Erythroblast (primary cell): ENCODE measurements around the gene SPATA20.

Experiments
- GATA1 ChIP-seq: IDR thresholded peaks from 2 replicates; pipeline ENCODE4 v1.6.1; 2011; ENCODE audit warnings: low read depth, mild to moderate bottlenecking, control low read depth, low read length, moderate library complexity
- POLR2A ChIP-seq: IDR thresholded peaks from 2 replicates; pipeline ENCODE4 v1.6.1; 2011; ENCODE audit warnings: mild to moderate bottlenecking, low read length

- TF ChIP-seq POLR2A (no peak), GATA1 (no peak)
Observed at GRCh38 chr17:50533185-50533584, 13.8 kb upstream of the SPATA20 start.
